GM12874 (cell line): ENCODE measurements around the gene PGAM2.

ENCODE experiments used
- TF ChIP-seq, protein P1 (sequence below): IDR thresholded peaks from 2 replicates; pipeline ENCODE4 v1.5.1; 2011; ENCODE audit warnings: low read depth, mild to moderate bottlenecking, control low read depth, low read length, moderate library complexity; ENCODE audit not compliant: insufficient read depth

PGAM2 gene

DNA sequence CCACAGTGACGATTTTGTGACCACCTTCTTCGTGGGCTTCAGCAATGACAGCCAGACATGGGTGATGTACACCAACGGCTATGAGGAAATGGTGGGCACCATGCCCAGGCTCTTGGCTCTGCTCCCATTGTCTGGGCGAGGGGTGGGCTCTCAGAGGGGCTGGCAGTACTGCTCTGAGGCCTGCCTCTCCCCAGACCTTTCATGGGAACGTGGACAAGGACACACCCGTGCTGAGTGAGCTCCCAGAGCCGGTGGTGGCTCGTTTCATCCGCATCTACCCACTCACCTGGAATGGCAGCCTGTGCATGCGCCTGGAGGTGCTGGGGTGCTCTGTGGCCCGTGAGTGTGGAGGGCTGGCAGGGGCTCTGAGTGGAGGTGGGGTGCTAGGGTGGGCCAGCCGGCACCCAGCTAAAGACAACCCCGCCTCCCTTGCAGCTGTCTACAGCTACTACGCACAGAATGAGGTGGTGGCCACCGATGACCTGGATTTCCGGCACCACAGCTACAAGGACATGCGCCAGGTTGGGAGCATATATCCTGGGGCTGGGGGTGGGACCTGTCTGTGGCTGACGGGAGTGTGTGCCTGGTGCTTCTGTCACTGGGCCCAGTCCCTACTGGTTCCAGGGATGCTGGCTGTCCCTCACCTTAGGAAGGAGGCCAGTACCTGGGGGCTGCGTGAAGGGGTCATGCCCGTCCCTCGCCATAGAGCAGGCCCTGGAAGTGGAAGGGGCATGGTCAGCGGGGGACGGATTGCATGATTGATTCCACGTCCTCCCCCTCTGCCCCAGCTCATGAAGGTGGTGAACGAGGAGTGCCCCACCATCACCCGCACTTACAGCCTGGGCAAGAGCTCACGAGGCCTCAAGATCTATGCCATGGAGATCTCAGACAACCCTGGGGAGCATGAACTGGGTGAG is 45.6 kb upstream of the PGAM2 start:
- TF ChIP-seq, protein P1, sequence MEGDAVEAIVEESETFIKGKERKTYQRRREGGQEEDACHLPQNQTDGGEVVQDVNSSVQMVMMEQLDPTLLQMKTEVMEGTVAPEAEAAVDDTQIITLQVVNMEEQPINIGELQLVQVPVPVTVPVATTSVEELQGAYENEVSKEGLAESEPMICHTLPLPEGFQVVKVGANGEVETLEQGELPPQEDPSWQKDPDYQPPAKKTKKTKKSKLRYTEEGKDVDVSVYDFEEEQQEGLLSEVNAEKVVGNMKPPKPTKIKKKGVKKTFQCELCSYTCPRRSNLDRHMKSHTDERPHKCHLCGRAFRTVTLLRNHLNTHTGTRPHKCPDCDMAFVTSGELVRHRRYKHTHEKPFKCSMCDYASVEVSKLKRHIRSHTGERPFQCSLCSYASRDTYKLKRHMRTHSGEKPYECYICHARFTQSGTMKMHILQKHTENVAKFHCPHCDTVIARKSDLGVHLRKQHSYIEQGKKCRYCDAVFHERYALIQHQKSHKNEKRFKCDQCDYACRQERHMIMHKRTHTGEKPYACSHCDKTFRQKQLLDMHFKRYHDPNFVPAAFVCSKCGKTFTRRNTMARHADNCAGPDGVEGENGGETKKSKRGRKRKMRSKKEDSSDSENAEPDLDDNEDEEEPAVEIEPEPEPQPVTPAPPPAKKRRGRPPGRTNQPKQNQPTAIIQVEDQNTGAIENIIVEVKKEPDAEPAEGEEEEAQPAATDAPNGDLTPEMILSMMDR: no peak

- TF ChIP-seq, protein P1: no peak
Measured at GRCh38 chr7:44109991-44110390, 44.6 kb upstream of the PGAM2 start.

- TF ChIP-seq, protein P1: peak; percentile 38
Measured at GRCh38 chr7:44108768-44109750, 43.7 kb upstream of the PGAM2 start.

GRCh38 chr7:44107961-44108767 is 42.8 kb upstream of the PGAM2 start:
- TF ChIP-seq, protein P1: no peak

DNA sequence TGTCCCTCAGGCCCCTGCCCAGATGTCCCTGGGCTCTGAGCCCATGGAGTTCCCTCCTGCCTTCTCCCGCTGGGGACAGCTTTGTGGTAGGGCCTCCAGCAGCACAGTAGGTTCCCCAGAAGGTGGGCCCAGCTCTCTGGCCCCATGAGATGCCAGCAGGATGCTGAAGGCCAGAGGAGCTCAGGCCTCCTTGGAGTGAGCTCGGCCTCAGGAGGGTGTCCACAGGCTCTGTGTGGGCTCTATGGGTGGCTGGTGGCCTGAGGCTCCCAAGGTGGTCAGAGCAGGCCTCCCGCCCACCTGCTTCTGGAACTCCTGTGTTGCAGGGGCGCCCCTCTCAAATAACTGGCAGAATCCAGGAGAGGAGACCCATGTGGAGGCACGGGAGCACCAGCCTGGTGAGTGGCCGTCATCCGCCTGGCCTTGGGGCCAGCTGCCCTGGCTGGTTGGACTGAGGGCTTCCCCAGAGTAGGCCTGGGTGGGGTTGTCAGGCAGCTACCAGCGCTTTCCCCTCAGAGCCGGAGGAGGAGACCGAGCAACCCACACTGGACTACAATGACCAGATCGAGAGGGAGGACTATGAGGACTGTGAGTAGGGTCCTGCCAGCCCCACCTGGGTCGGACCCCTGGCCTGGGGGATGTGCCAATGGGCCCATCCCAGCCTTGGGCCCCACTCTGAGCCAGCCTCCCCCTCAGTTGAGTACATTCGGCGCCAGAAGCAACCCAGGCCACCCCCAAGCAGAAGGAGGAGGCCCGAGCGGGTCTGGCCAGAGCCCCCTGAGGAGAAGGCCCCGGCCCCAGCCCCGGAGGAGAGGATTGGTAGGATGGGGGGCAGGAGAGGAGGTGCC is 42.0 kb upstream of the PGAM2 start:
- TF ChIP-seq, protein P1: no peak

DNA sequence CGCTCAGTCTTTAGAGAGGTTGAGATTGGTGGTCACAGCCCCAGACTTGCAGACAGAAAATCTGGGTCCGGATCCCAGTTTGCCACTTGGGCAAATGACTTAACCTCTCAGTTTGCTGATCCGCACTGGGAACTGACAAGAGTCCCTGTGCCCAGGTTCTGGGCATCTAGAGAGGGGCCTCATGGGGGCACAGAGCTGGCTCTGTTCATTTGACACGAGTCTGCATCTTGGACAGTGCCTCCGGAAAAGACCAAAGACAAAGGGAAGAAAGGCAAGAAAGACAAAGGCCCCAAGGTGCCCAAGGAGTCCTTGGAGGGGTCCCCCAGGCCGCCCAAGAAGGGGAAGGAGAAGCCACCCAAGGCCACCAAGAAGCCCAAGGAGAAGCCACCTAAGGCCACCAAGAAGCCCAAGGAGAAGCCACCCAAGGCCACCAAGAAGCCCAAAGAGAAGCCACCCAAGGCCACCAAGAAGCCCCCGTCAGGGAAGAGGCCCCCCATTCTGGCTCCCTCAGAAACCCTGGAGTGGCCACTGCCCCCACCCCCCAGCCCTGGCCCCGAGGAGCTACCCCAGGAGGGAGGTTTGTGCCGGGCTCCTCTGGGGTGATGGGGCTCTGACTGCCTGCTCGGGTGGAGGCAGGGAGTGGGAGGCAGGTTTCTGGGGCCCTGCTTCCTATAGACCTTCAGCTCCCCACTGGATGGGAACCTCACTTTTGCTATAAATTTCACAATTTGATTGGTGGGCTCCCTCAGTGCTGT is 41.1 kb upstream of the PGAM2 start:
- TF ChIP-seq, protein P1: no peak
